ENCODE measurements around the gene BID.

The BID gene

DNA sequence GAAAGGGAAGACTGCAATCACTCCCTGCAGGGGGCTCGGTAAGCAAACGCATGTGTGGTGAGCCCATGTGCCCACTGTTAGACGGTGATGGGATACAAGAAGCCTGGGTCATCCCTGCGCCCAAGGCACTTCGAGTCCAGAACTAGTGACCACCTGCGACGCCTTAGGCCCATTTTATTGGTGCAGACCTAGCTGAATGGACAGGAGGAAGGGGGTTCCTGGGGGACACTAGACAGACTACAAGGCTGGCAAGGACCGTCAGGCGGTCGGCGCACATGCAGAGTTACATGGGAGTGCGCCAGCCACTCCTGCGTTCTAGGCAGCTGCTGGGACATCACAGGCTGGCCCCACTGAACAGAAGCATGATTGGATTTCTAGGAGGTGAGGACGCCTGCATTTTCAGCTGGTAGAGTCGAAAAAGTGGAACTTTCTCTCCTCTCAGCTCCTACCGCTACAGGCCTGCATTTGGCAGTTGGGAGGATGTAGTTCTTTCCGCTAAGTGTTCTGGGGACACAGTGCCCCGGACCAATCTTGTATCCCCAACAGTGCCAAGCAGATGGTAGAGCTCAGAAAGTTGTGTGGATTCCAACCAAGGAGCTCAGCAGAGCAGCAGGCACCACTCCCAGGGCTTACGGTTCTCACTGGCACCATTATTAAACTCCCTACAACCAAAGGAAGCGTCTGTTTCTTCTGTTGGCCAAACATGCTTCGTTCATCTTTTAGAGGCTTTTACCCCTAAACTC is 35.7 kb downstream of the BID start:
- no peak overlapping the region for H3K4ac ChIP-seq (ENCODE audit: low read depth, low read length)
- H3K9ac ChIP-seq (ENCODE audit: low read length) = no peak overlapping the region
- no peak overlapping the region for H3K4me2 ChIP-seq (ENCODE audit: low read length)
- H3K36me3 ChIP-seq (ENCODE audit: control insufficient read depth in 1 of 2, insufficient read depth in 2 of 2, low read length in 2 of 2) = peaks cover 0 to 7% of the 10 kb centered on the region in 2 experiments
- H4K91ac ChIP-seq (ENCODE audit: low read depth, low read length) = no peak overlapping the region
- no CpG with 5 or more reads among the region's 21 CpGs for WGBS (ENCODE audit: extremely low coverage, insufficient coverage, insufficient read length)
- H3K27me3 ChIP-seq (ENCODE audit: insufficient read depth, low read length) = no peaks in the 10 kb centered on the region
- no peak overlapping the region for H2BK120ac ChIP-seq (ENCODE audit: insufficient read depth, low read length, poor library complexity)
- H3K18ac ChIP-seq (ENCODE audit: low read length) = no peak overlapping the region
- H3K14ac ChIP-seq (ENCODE audit: low read length) = no peak overlapping the region
- H2AK5ac ChIP-seq (ENCODE audit: low read length) = no peak overlapping the region
- H3K79me2 ChIP-seq (ENCODE audit: control insufficient read depth, insufficient read depth, low read length, poor library complexity) = no peaks in the 10 kb centered on the region
- H2BK5ac ChIP-seq (ENCODE audit: low read depth, low read length, poor library complexity) = no peak overlapping the region
- no peak overlapping the region for H3K27ac ChIP-seq (ENCODE audit: low read depth, low read length)
- H4K12ac ChIP-seq (ENCODE audit: low read depth, low read length) = no peak overlapping the region
- H3K23ac ChIP-seq (ENCODE audit: low read length) = no peak overlapping the region
- H3K4me1 ChIP-seq (ENCODE audit: control insufficient read depth in 1 of 2, insufficient read depth in 2 of 2, low read length in 2 of 2) = no peaks in the 10 kb centered on the region
- no peak overlapping the region for H2AFZ ChIP-seq (ENCODE audit: insufficient read depth, low read length, poor library complexity)
- no peaks in the 10 kb centered on the region for H3K9me3 ChIP-seq (ENCODE audit: insufficient read depth, low read depth, low read length)
- H2BK12ac ChIP-seq (ENCODE audit: low read length) = no peak overlapping the region
- no peak overlapping the region for H3K4me3 ChIP-seq (ENCODE audit: low read depth, low read length)
- no peak for DNase-seq
- H4K8ac ChIP-seq (ENCODE audit: low read depth, low read length) = no peak overlapping the region
- no peaks in the 10 kb centered on the region for H3K79me1 ChIP-seq (ENCODE audit: low read length)

DNA sequence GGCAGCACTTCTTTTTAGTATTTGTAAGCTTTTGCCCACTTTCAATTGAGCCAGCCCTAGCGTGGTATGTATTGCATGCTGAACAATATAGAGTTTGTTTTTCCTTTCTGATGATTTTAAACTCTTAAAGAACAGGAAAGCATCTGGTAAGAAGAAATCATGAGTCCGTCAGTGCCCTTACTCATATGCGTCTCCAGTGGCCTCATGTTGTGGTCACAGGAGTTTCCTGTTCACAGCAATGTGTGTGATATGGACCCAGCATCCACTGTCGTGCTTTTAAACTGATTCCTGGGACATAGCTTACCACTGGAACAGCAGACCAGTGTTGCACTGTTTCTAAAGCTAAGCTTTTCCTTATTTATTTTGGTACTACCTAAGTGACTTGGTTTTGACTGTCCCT is 40.1 kb downstream of the BID start:
- Histone ChIP-seq H2AK5ac (ENCODE audit: low read length) (no peak overlapping the region), H4K8ac (ENCODE audit: low read depth, low read length) (no peak overlapping the region), H3K79me2 (ENCODE audit: control insufficient read depth, insufficient read depth, low read length, poor library complexity) (no peaks in the 10 kb centered on the region), H3K4me2 (ENCODE audit: low read length) (no peak overlapping the region), H3K79me1 (ENCODE audit: low read length) (no peaks in the 10 kb centered on the region), H3K9me3 (ENCODE audit: insufficient read depth, low read depth, low read length) (no peaks in the 10 kb centered on the region), H3K36me3 (ENCODE audit: control insufficient read depth in 1 of 2, insufficient read depth in 2 of 2, low read length in 2 of 2) (peaks cover 5 to 22% of the 10 kb centered on the region in 2 experiments), H4K91ac (ENCODE audit: low read depth, low read length) (no peak overlapping the region), H3K4me1 (ENCODE audit: control insufficient read depth in 1 of 2, insufficient read depth in 2 of 2, low read length in 2 of 2) (no peaks in the 10 kb centered on the region), H3K27ac (ENCODE audit: low read depth, low read length) (no peak overlapping the region), H3K18ac (ENCODE audit: low read length) (no peak overlapping the region), H3K23ac (ENCODE audit: low read length) (no peak overlapping the region), H4K12ac (ENCODE audit: low read depth, low read length) (no peak overlapping the region), H3K4me3 (ENCODE audit: low read depth, low read length) (no peak overlapping the region), H2BK120ac (ENCODE audit: insufficient read depth, low read length, poor library complexity) (no peak overlapping the region), H2AFZ (ENCODE audit: insufficient read depth, low read length, poor library complexity) (no peak overlapping the region), H3K4ac (ENCODE audit: low read depth, low read length) (no peak overlapping the region), H2BK12ac (ENCODE audit: low read length) (no peak overlapping the region), H3K9ac (ENCODE audit: low read length) (no peak overlapping the region), H3K27me3 (ENCODE audit: insufficient read depth, low read length) (no peaks in the 10 kb centered on the region), H3K14ac (ENCODE audit: low read length) (no peak overlapping the region), H2BK5ac (ENCODE audit: low read depth, low read length, poor library complexity) (no peak overlapping the region)
- no CpG with 5 or more reads among the region's 4 CpGs for WGBS (ENCODE audit: extremely low coverage, insufficient coverage, insufficient read length)
- DNase-seq = no peak

DNA sequence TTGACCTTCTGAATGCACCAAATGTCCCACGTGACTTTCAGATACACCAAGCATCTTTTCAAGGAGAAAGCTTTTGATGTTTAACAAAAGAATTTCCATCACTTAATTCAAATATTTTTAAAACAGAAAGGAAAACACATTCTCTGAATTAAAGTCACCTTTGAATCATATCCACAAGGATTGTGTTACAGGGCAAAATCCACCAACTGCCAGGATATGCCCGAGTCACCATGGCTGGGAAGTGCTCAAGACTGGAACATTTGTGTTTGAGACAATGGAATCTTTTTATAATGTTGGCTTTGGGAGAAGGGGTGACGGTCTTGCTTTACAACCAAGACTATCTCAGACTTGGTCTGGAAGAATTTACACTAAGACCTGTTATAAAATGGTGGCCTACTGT is 40.8 kb downstream of the BID start:
- Histone ChIP-seq H3K9me3 (ENCODE audit: insufficient read depth, low read depth, low read length) (no peaks in the 10 kb centered on the region), H2AK5ac (ENCODE audit: low read length) (no peak overlapping the region), H3K79me2 (ENCODE audit: control insufficient read depth, insufficient read depth, low read length, poor library complexity) (no peaks in the 10 kb centered on the region), H3K36me3 (ENCODE audit: control insufficient read depth in 1 of 2, insufficient read depth in 2 of 2, low read length in 2 of 2) (peaks cover 5 to 24% of the 10 kb centered on the region in 2 experiments), H3K14ac (ENCODE audit: low read length) (no peak overlapping the region), H3K4ac (ENCODE audit: low read depth, low read length) (no peak overlapping the region), H2BK5ac (ENCODE audit: low read depth, low read length, poor library complexity) (no peak overlapping the region), H3K4me3 (ENCODE audit: low read depth, low read length) (no peak overlapping the region), H2BK12ac (ENCODE audit: low read length) (no peak overlapping the region), H2AFZ (ENCODE audit: insufficient read depth, low read length, poor library complexity) (no peak overlapping the region), H2BK120ac (ENCODE audit: insufficient read depth, low read length, poor library complexity) (no peak overlapping the region), H3K27me3 (ENCODE audit: insufficient read depth, low read length) (no peaks in the 10 kb centered on the region), H3K18ac (ENCODE audit: low read length) (no peak overlapping the region), H4K12ac (ENCODE audit: low read depth, low read length) (no peak overlapping the region), H3K4me2 (ENCODE audit: low read length) (no peak overlapping the region), H3K9ac (ENCODE audit: low read length) (no peak overlapping the region), H3K23ac (ENCODE audit: low read length) (no peak overlapping the region), H3K4me1 (ENCODE audit: control insufficient read depth in 1 of 2, insufficient read depth in 2 of 2, low read length in 2 of 2) (no peaks in the 10 kb centered on the region), H3K79me1 (ENCODE audit: low read length) (no peaks in the 10 kb centered on the region), H4K91ac (ENCODE audit: low read depth, low read length) (no peak overlapping the region), H4K8ac (ENCODE audit: low read depth, low read length) (no peak overlapping the region), H3K27ac (ENCODE audit: low read depth, low read length) (no peak overlapping the region)
- no CpG with 5 or more reads among the region's 3 CpGs for WGBS (ENCODE audit: extremely low coverage, insufficient coverage, insufficient read length)
- DNase-seq = no peak

DNA sequence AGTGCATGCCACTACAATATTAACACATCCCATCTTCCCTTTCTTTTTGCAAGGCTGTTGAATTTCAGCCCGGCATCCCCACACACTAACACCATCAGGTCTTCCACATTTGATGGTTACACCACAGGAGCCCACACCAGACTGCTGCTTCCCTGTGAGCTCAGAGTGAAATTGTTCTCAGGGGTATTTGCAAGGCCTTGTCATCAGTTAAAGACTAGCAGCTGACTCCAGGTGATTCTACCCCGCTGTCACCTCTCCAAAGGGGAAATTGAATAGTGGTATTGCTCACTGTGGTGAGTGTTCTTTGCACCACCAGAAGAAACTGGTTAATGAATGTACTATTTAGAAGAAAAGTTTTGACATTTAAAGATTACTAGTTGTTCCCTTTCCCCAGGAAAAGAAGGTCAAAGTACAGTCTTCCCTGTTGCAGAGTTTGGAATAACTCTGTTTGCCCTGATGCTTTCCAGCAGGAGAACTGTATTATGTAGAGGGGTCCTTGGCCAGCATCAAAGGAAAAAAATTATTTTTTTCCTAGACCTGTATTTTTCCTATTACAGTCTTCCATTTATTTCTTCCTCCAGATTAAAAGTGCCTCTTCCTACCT is 41.9 kb downstream of the BID start:
- H4K12ac ChIP-seq (ENCODE audit: low read depth, low read length) = no peak overlapping the region
- no peak overlapping the region for H3K4me3 ChIP-seq (ENCODE audit: low read depth, low read length)
- H4K8ac ChIP-seq (ENCODE audit: low read depth, low read length) = no peak overlapping the region
- H3K9ac ChIP-seq (ENCODE audit: low read length) = no peak overlapping the region
- no peak overlapping the region for H3K4me2 ChIP-seq (ENCODE audit: low read length)
- no peaks in the 10 kb centered on the region for H3K79me2 ChIP-seq (ENCODE audit: control insufficient read depth, insufficient read depth, low read length, poor library complexity)
- no peak overlapping the region for H3K4ac ChIP-seq (ENCODE audit: low read depth, low read length)
- H2BK120ac ChIP-seq (ENCODE audit: insufficient read depth, low read length, poor library complexity) = no peak overlapping the region
- no peak overlapping the region for H3K23ac ChIP-seq (ENCODE audit: low read length)
- DNase-seq = no peak
- no peaks in the 10 kb centered on the region for H3K4me1 ChIP-seq (ENCODE audit: control insufficient read depth in 1 of 2, insufficient read depth in 2 of 2, low read length in 2 of 2)
- H3K18ac ChIP-seq (ENCODE audit: low read length) = no peak overlapping the region
- H3K27ac ChIP-seq (ENCODE audit: low read depth, low read length) = no peak overlapping the region
- H2BK12ac ChIP-seq (ENCODE audit: low read length) = no peak overlapping the region
- no peak overlapping the region for H2BK5ac ChIP-seq (ENCODE audit: low read depth, low read length, poor library complexity)
- no peaks in the 10 kb centered on the region for H3K79me1 ChIP-seq (ENCODE audit: low read length)
- no peaks in the 10 kb centered on the region for H3K27me3 ChIP-seq (ENCODE audit: insufficient read depth, low read length)
- no peak overlapping the region for H4K91ac ChIP-seq (ENCODE audit: low read depth, low read length)
- H2AK5ac ChIP-seq (ENCODE audit: low read length) = no peak overlapping the region
- no CpG with 5 or more reads among the region's 2 CpGs for WGBS (ENCODE audit: extremely low coverage, insufficient coverage, insufficient read length)
- H3K9me3 ChIP-seq (ENCODE audit: insufficient read depth, low read depth, low read length) = no peaks in the 10 kb centered on the region
- H3K14ac ChIP-seq (ENCODE audit: low read length) = no peak overlapping the region
- peaks cover 13 to 34% of the 10 kb centered on the region in 2 experiments for H3K36me3 ChIP-seq (ENCODE audit: control insufficient read depth in 1 of 2, insufficient read depth in 2 of 2, low read length in 2 of 2)
- H2AFZ ChIP-seq (ENCODE audit: insufficient read depth, low read length, poor library complexity) = no peak overlapping the region
